Activated naive CD8-positive, alpha-beta T cell treated with anti-CD3 and anti-CD28 coated beads, Interleukin-2, amount 50 U/mL, for 24 hours (primary cell): ENCODE measurements around the gene OAS1.

ENCODE experiments used
- ATAC-seq: fragments of 150-1000 bp; cut with Tn5 transposase; one replicate; pipeline ENCODE4 v1.10.0; 2021
- DNase-seq: peaks from one replicate; pipeline ENCODE4 v3.0.0; 2021
- H3K27ac Mint-ChIP-seq: one replicate; pipeline ENCODE4 v1.8.0; 2021; ENCODE audit warnings: mild to moderate bottlenecking, mixed read lengths
- H3K27me3 Mint-ChIP-seq: one replicate; pipeline ENCODE4 v1.8.0; 2021; ENCODE audit warnings: mixed read lengths
- H3K36me3 Mint-ChIP-seq: one replicate; pipeline ENCODE4 v1.8.0; 2021; ENCODE audit warnings: low read depth, mixed read lengths
- H3K4me1 Mint-ChIP-seq: one replicate; pipeline ENCODE4 v1.8.0; 2021; ENCODE audit warnings: mixed read lengths
- H3K4me3 Mint-ChIP-seq: one replicate; pipeline ENCODE4 v1.8.0; 2021; ENCODE audit warnings: mild to moderate bottlenecking, moderate library complexity, mixed read lengths
- H3K9me3 Mint-ChIP-seq: one replicate; pipeline ENCODE4 v1.8.0; 2021; ENCODE audit warnings: mixed read lengths

OAS1 gene

DNA sequence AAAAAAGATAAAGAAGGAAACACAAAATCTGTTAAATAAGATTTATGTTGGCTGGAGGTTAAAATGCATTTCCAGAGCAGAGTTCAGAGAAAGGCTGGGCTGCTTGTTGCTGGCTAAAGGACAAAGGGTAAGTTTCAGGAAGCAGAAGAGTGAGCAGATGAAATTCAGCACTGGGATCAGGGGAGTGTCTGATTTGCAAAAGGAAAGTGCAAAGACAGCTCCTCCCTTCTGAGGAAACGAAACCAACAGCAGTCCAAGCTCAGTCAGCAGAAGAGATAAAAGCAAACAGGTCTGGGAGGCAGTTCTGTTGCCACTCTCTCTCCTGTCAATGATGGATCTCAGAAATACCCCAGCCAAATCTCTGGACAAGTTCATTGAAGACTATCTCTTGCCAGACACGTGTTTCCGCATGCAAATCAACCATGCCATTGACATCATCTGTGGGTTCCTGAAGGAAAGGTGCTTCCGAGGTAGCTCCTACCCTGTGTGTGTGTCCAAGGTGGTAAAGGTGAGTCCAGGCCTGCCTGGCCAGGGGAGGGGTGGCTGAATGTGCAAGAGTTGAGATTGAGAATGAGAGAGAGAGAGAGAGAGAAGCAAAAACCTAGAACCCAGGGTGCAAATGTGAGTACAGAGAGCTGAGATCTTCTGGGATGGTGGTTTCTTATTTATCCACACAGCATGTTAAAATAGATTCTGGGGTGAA is at the start of gene OAS1:
OAS1 (plus strand) TSS at position 251 of the 703 bp plus-strand sequence; CDS start at position 329, 78 bp downstream.
- Mint-ChIP-seq H3K9me3 (no peaks in the 10 kb centered on the region), H3K27me3 (no peaks in the 10 kb centered on the region), H3K27ac (peak within 1 kb of the TSS; percentile 92), H3K36me3 (peaks cover 21% of the 10 kb centered on the region), H3K4me1 (peaks cover 68% of the 10 kb centered on the region), H3K4me3 (peak within 1 kb of the TSS; percentile 90)
- peak; percentile 82 for ATAC-seq
- DNase-seq, result peak; percentile 23

DNA sequence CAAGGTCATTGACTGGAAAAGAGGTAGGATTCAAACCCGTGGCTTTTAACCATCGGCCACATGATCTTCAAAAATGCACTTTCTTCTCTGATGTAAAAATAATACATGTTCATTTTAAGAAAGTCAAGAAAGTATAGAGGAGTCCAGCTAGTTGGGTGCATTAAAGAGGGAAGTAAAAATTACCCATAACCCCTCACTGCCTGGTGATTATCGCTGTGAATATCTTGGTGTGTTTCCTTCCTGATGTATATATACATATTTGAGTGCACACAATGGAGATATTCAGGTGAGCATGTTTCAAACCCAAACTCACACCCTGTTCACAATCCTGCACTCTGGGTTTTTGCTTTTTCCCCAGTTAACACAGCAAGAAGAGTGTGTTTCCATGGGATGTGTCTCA is 47.5 kb upstream of the OAS1 start:
- Mint-ChIP-seq H3K4me1 (peaks cover under 1% of the 10 kb centered on the region), H3K27me3 (peaks cover 15% of the 10 kb centered on the region), H3K9me3 (no peaks in the 10 kb centered on the region), H3K4me3 (no peak overlapping the region), H3K27ac (no peak overlapping the region), H3K36me3 (no peaks in the 10 kb centered on the region)
- ATAC-seq, result no peak
- no peak for DNase-seq

DNA sequence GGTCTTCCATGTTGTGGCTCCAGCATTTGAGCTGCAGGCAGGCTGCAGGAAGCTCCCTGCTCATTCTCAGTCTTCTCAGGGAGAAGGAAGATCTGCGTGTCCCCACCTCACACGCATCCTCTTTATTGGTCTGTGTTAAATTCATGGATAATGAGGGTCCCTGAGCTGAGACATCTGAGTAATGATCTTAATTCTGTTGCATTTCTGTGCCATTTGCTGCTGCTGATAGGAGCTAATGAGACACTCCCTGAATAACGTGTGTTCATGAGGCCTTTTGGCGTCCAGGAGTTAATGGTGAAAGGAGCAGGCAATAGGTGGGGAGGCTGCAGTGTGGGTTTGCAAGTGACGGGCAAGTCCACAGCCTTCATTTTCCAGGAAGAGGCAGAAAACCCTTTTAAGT is 46.6 kb upstream of the OAS1 start:
- H3K27me3 Mint-ChIP-seq, result peaks cover 21% of the 10 kb centered on the region
- no peaks in the 10 kb centered on the region for H3K9me3 Mint-ChIP-seq
- H3K36me3 Mint-ChIP-seq, result no peaks in the 10 kb centered on the region
- no peak for DNase-seq
- peaks cover 2% of the 10 kb centered on the region for H3K4me1 Mint-ChIP-seq
- ATAC-seq, result no peak
- no peak overlapping the region for H3K4me3 Mint-ChIP-seq
- H3K27ac Mint-ChIP-seq, result no peak overlapping the region

DNA sequence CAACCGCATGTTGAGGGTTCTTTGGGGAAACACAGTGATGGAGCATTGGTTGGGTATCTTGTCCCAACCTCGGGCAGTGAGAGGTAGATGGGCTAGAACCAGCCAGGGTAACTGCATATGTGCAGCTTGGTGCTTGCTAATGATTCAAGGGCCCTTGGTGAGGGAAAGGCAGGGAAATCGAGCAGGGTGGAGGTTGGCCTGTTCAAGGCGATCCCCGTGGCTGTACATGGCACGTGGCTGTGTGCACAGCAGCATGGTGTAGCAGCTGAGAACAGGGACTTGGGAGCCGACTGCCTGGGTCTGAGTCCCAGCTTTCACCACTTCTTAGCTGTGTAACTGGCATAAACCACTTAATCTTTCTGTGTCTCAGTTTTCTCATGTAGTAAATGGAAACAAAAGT is 45.5 kb upstream of the OAS1 start:
- H3K36me3 Mint-ChIP-seq, result no peaks in the 10 kb centered on the region
- no peak overlapping the region for H3K27ac Mint-ChIP-seq
- ATAC-seq (no peak), DNase-seq (no peak)
- no peak overlapping the region for H3K4me3 Mint-ChIP-seq
- H3K27me3 Mint-ChIP-seq, result peaks cover 17% of the 10 kb centered on the region
- no peaks in the 10 kb centered on the region for H3K9me3 Mint-ChIP-seq
- peaks cover 2% of the 10 kb centered on the region for H3K4me1 Mint-ChIP-seq

DNA sequence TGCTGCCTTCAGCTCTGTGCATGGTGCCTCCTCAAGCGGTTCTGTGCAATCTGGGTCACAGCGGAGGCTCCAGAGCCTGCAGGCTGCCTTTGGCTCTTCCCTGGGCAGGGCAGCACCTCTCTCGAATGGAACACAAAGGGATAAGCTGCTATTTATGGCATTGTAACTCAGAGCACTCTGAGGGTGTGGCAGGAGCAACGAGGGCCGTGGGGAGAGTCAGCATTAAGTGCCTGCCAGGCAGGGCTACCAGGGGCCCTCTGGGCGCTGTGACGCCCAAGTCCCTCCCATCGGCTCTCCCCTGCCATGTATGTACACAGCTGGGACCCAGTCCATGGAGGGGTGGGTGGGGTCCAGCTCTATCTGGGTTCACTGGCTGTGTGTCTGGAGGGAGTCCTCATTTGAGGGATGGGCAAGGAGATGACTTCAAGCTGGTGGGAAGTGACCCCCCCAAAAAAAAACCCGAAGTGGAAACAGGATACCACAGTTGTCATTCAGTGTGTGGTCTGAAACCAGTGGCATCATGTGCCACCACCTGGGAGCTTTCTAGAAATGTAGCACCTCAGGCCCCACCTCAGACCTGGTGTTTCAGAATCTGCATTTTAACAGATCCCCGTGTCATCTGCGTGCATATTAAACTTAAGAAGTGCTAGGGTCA is 44.0 kb upstream of the OAS1 start:
- Mint-ChIP-seq H3K4me3 (no peak overlapping the region), H3K27me3 (peaks cover 25% of the 10 kb centered on the region), H3K4me1 (peaks cover 2% of the 10 kb centered on the region), H3K9me3 (no peaks in the 10 kb centered on the region), H3K27ac (no peak overlapping the region), H3K36me3 (no peaks in the 10 kb centered on the region)
- DNase-seq (no peak), ATAC-seq (no peak)

DNA sequence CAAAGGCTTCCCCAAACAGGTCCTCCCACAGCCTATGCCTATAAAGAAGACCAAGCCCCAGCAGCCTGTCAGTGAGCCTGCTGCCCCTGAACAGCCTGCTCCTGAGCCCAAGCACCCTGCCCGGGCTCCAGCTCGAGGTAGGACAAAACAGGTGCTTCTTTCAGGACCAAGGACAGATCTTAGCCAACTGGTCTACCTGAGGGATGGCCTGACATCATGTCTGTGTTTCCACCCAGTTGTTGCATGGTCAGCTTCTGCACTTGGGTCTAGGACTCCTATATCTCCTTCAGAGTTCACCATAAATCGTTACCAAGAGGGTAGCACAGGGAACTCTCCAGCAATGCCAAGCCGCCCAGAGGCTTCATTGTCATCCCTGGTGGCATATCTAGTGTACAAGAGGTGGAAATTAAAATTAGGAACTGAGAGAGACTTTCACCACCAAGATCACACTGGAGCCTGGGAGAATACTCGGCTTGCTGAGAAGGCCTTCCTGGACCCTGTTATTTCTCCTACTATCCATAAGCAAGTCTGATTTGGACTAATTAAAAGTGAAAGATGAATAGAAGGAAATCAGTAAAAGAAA is 38.2 kb upstream of the OAS1 start:
- no peak for ATAC-seq
- H3K36me3 Mint-ChIP-seq, result no peaks in the 10 kb centered on the region

DNA sequence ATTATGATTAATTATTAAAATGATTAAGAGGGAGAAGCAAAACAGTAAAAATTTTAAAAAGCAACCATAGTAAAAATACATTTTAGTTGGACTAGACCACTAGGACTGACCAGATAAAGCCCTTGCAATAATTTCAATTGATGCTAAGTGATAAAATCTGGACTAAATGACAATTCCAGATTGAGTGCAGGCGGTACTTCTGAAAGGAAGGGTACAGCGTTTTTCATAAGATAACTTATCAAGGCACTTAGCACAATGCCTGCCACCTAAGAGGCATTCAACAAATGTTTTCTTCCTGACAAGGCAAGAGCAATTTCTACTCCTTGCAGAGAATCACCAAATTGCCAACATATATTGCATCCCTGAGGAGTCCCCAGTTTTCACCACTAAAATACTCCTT is 37.7 kb upstream of the OAS1 start:
- Mint-ChIP-seq H3K27ac (no peak overlapping the region), H3K4me1 (peaks cover 2% of the 10 kb centered on the region), H3K27me3 (peaks cover 35% of the 10 kb centered on the region), H3K9me3 (no peaks in the 10 kb centered on the region), H3K4me3 (no peak overlapping the region), H3K36me3 (no peaks in the 10 kb centered on the region)
- DNase-seq (no peak), ATAC-seq (no peak)

More for the DNA sequence above, 38.2 kb upstream of the OAS1 start:
- H3K27ac Mint-ChIP-seq, result no peak overlapping the region
- H3K4me1 Mint-ChIP-seq, result peaks cover 2% of the 10 kb centered on the region
- peaks cover 35% of the 10 kb centered on the region for H3K27me3 Mint-ChIP-seq
- H3K9me3 Mint-ChIP-seq, result no peaks in the 10 kb centered on the region
- DNase-seq, result no peak
- H3K4me3 Mint-ChIP-seq, result no peak overlapping the region

DNA sequence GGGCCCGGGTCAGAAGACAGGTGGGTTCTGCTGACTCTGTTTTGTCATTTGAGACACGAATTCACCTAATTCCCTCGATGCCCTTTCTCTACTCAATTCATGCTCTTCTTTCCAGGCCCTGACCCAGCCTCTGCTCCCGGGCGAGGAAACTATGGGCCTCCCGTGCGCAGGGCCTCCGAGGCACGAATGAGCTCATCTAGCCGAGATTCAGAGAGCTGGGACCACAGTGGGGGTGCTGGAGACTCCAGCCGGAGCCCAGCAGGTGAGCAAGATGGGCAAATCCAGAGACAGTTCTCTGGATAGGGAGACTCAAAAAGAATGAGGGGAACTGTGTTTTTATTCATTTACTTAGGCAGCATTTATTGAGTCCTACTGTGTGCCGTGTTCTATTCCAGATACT is 37.0 kb upstream of the OAS1 start:
- H3K27me3 Mint-ChIP-seq, result peaks cover 35% of the 10 kb centered on the region
- DNase-seq (no peak), ATAC-seq (no peak)
- H3K4me1 Mint-ChIP-seq, result no peaks in the 10 kb centered on the region
- no peak overlapping the region for H3K27ac Mint-ChIP-seq
- H3K4me3 Mint-ChIP-seq, result no peak overlapping the region
- H3K36me3 Mint-ChIP-seq, result no peaks in the 10 kb centered on the region
- no peaks in the 10 kb centered on the region for H3K9me3 Mint-ChIP-seq

DNA sequence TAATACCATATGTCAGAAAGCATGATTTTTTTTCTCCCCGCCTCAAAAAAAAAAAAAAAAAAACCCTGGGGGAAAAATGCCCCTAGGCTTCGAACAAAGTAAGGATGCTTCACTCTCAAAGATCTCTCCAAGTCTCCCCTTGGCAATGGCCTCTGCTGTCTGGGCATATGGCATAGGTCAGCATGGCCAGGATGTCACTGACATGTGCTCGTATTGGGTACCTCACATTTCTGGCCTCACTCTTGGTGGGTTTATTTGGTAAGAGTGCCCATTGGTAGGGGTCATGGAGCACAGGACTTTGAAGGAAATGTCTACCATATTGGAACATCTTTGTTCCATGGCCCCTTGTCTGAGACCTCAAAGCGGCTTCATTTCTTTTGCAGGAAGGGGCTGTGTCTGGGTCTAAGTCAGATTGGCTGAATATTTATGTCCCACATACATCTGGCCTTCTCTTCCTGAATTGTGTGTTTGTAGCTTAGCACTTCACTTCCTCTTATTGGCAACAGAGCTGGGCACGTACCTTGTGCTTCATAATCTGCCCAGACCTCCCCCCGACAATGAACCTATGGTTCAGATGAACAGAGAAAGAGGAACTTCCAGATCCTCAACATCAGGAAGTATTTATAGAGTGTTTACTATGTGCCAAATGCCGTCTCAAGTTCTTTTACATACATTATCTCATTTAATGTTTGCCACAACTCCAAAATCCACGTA is 36.3 kb upstream of the OAS1 start:
- H3K9me3 Mint-ChIP-seq, result no peaks in the 10 kb centered on the region
- ATAC-seq, result no peak
- H3K27me3 Mint-ChIP-seq, result peaks cover 31% of the 10 kb centered on the region
- no peak for DNase-seq
- H3K36me3 Mint-ChIP-seq, result no peaks in the 10 kb centered on the region
- H3K27ac Mint-ChIP-seq, result no peak overlapping the region
- H3K4me1 Mint-ChIP-seq, result no peaks in the 10 kb centered on the region
- no peak overlapping the region for H3K4me3 Mint-ChIP-seq

DNA sequence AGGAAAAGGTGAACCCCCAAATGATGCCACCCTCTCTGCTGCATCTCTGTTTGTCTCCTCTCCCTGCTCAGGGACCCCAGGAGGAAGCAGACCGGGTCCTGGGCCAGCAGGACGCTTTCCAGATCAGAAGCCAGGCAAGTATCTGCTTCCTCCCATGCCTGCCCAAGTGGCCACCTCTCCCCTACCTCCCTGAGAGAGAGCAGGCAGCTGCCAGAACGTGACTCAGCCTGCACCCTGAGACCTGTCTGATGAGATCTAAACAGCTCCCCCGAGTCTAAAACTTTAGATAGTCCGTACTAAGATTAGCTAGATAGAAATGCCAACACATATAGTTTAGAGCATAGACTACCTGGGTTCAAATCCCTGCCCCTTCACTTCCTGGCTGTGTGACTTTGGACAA is 31.2 kb upstream of the OAS1 start:
- H3K27ac Mint-ChIP-seq, result no peak overlapping the region
- peaks cover 33% of the 10 kb centered on the region for H3K27me3 Mint-ChIP-seq
- H3K9me3 Mint-ChIP-seq, result no peaks in the 10 kb centered on the region
- no peak for ATAC-seq
- no peak for DNase-seq
- no peak overlapping the region for H3K4me3 Mint-ChIP-seq
- H3K36me3 Mint-ChIP-seq, result no peaks in the 10 kb centered on the region
- H3K4me1 Mint-ChIP-seq, result no peaks in the 10 kb centered on the region

DNA sequence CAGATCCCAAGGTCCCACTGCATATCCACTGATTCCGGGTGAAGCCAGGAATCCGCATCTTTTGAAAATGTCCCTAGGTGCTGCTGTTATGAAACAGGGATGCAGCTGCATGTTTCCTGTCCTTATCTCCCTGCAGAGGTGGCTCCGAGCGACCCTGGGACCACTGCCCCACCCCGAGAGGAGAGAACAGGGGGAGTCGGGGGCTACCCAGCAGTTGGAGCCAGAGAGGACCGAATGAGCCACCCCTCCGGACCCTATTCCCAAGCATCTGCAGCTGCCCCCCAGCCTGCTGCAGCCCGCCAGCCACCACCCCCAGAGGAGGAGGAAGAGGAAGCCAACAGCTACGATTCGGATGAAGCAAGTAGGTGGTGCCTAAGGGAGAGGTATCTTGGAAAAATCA is 30.3 kb upstream of the OAS1 start:
- Mint-ChIP-seq H3K27ac (no peak overlapping the region), H3K27me3 (peaks cover 28% of the 10 kb centered on the region), H3K36me3 (no peaks in the 10 kb centered on the region), H3K4me1 (no peaks in the 10 kb centered on the region), H3K4me3 (no peak overlapping the region), H3K9me3 (no peaks in the 10 kb centered on the region)
- DNase-seq, result no peak
- no peak for ATAC-seq

DNA sequence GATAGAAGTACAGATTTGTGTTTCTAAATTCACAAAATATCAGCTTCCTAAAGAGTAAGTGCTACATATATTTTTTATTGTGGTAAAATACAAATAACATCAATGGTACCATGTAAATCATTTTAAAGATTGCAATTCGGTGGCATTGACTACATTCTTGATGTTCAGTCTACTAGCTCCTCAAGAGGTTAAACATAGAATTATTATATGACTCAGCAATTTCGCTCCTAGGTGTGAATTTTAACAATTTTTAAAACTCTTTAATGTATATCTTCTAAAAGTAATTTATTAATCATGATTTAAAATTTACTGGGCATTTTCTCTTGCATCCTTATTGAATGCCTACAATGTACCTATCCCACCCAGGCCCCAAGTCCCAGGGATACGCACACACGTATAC is 29.8 kb upstream of the OAS1 start:
- H3K9me3 Mint-ChIP-seq, result no peaks in the 10 kb centered on the region
- DNase-seq (no peak), ATAC-seq (no peak)
- no peaks in the 10 kb centered on the region for H3K36me3 Mint-ChIP-seq
- H3K27me3 Mint-ChIP-seq, result peaks cover 28% of the 10 kb centered on the region
- no peaks in the 10 kb centered on the region for H3K4me1 Mint-ChIP-seq
- no peak overlapping the region for H3K27ac Mint-ChIP-seq
- no peak overlapping the region for H3K4me3 Mint-ChIP-seq

DNA sequence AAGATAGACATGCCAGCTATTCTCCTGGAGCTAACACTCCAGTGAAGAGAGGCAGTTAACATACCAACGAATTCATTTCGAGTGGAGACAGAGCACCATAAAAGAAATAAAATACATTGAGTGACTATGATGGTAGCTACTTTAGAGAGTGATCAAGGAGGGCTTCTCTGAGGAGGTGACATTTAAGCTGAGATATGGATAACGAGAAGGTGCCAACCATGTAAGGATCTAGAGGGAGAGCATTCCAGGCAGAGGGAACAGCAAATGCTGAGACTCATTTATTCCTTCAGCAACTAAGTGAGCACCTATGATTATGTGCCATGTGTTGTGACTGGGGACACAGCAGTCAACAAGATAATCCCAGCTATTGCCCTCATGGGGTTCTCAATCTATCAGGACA is 28.3 kb upstream of the OAS1 start:
- Mint-ChIP-seq H3K27me3 (peaks cover 24% of the 10 kb centered on the region), H3K4me1 (no peaks in the 10 kb centered on the region), H3K27ac (no peak overlapping the region), H3K4me3 (no peak overlapping the region), H3K36me3 (no peaks in the 10 kb centered on the region), H3K9me3 (no peaks in the 10 kb centered on the region)
- ATAC-seq, result no peak
- DNase-seq, result no peak

DNA sequence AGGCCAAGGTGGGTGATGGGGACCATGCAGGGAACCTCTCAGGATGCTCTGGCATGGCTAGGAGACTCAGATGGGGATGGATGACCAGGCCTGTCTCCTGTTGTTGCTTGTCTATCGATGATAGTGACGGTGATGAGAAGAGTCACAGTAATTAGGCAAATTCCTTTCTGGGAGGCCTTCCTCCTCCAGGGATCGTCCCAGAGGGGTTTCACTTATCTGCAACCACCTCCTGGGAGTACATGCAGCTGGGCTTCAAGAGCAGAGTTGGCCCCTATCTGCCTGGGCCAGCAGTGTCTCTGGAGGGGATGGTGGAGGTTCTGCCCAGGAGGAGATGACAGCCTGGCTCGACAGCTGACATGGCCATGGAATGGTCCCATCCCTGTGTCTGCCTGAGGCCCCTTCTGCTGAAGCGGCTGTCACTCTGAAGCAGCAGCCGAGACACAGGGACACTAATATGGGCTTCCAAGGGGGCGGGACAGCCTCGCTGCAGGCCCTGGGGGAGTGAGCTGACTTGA is 27.5 kb upstream of the OAS1 start:
- H3K27ac Mint-ChIP-seq, result no peak overlapping the region

More for the DNA sequence above, 27.5 kb upstream of the OAS1 start:
- no peaks in the 10 kb centered on the region for H3K36me3 Mint-ChIP-seq
- ATAC-seq, result no peak
- H3K9me3 Mint-ChIP-seq, result no peaks in the 10 kb centered on the region
- no peaks in the 10 kb centered on the region for H3K4me1 Mint-ChIP-seq
- DNase-seq, result no peak
- H3K4me3 Mint-ChIP-seq, result no peak overlapping the region
- H3K27me3 Mint-ChIP-seq, result peaks cover 26% of the 10 kb centered on the region
